HL-60 (cell line): ENCODE results near the gene LKAAEAR1.

Experiments used
- DNase-seq, 2 experiments: peaks; one replicate each; pipeline ENCODE4 v3.0.0-alpha.2; 2010 to 2020; ENCODE audit warnings: low read depth in 1 of 2, low spot score in 1 of 2
- H3K27ac ChIP-seq: fragments of 250-450 bp; sonication (Bioruptor Pico); replicated peaks from 2 replicates; pipeline ENCODE4 v1.5.1; 2020; ENCODE audit warnings: mild to moderate bottlenecking, moderate library complexity
- H3K27me3 ChIP-seq: fragments of 250-450 bp; sonication (Bioruptor Pico); 2 replicates; pipeline ENCODE4 v1.5.1; 2021; ENCODE audit warnings: mild to moderate bottlenecking, moderate library complexity; ENCODE audit not compliant: insufficient read depth, poor library complexity, severe bottlenecking
- H3K4me3 ChIP-seq: replicated peaks from 2 replicates; pipeline ENCODE4 v1.5.1; 2011; ENCODE audit warnings: mild to moderate bottlenecking, control low read depth, low read length; ENCODE audit not compliant: insufficient read depth
- CTCF ChIP-seq: IDR thresholded peaks from one replicate; pipeline ENCODE4 v1.5.1; 2011; ENCODE audit warnings: low read length, control low read depth, inconsistent platforms; ENCODE audit not compliant: insufficient read depth
- GABPA ChIP-seq: IDR thresholded peaks from 2 replicates; pipeline ENCODE4 v1.6.1; 2012; ENCODE audit warnings: low read depth
- POLR2AphosphoS5 ChIP-seq: IDR thresholded peaks from 2 replicates; pipeline ENCODE4 v1.6.1; 2012; ENCODE audit warnings: low read depth
- SPI1 ChIP-seq: IDR thresholded peaks from 2 replicates; pipeline ENCODE4 v1.6.1; 2012; ENCODE audit warnings: low read depth, mild to moderate bottlenecking, borderline replicate concordance
- TF ChIP-seq, protein P1 (sequence below): IDR thresholded peaks from 2 replicates; pipeline ENCODE4 v1.6.1; 2012; ENCODE audit warnings: low read depth; ENCODE audit not compliant: insufficient replicate concordance

LKAAEAR1 gene

DNA sequence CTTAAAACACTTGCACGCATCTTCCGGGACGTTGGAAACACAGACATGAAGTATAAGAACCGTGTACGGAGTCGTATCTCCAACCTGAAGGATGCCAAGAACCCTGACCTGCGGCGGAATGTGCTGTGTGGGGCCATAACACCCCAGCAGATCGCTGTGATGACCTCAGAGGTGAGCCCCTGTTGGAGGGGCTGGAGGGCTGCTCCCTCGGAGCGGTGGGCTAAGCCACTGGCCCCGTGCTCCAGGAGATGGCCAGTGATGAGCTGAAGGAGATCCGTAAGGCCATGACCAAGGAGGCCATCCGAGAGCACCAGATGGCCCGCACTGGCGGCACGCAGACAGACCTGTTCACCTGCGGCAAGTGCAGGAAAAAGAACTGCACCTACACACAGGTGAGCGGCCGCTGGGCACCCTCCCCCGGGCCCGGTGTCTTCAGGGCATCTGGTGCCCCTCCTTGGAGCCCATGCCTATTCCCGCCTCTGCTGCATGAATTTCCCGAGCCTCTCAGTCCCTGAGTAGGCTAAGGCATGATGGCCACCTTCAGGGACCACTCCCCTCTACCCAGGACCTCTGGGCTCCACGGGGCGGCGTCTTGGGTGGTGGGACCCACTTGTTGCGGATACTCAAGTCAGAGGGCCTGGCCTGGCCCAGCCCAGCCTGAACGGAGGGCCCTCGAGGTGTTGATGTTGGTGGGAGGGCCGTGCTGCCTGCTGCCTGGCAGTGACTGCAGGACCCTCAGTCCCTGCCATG is 13.8 kb downstream of the LKAAEAR1 start:
- no peak for DNase-seq
- TF ChIP-seq CTCF (no peak), GABPA (no peak), SPI1 (no peak), POLR2AphosphoS5 (no peak; the same call in 1 of the 2 replicates)
- TF ChIP-seq, protein P1, sequence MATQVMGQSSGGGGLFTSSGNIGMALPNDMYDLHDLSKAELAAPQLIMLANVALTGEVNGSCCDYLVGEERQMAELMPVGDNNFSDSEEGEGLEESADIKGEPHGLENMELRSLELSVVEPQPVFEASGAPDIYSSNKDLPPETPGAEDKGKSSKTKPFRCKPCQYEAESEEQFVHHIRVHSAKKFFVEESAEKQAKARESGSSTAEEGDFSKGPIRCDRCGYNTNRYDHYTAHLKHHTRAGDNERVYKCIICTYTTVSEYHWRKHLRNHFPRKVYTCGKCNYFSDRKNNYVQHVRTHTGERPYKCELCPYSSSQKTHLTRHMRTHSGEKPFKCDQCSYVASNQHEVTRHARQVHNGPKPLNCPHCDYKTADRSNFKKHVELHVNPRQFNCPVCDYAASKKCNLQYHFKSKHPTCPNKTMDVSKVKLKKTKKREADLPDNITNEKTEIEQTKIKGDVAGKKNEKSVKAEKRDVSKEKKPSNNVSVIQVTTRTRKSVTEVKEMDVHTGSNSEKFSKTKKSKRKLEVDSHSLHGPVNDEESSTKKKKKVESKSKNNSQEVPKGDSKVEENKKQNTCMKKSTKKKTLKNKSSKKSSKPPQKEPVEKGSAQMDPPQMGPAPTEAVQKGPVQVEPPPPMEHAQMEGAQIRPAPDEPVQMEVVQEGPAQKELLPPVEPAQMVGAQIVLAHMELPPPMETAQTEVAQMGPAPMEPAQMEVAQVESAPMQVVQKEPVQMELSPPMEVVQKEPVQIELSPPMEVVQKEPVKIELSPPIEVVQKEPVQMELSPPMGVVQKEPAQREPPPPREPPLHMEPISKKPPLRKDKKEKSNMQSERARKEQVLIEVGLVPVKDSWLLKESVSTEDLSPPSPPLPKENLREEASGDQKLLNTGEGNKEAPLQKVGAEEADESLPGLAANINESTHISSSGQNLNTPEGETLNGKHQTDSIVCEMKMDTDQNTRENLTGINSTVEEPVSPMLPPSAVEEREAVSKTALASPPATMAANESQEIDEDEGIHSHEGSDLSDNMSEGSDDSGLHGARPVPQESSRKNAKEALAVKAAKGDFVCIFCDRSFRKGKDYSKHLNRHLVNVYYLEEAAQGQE: no peak
- no peaks in the 10 kb centered on the region for H3K27me3 ChIP-seq
- H3K4me3 ChIP-seq: no peak overlapping the region
- no peak overlapping the region for H3K27ac ChIP-seq

GRCh38 chr20:64069614-64070243 is 14.5 kb downstream of the LKAAEAR1 start:
- no peak overlapping the region for H3K27ac ChIP-seq
- no peak overlapping the region for H3K4me3 ChIP-seq
- no peaks in the 10 kb centered on the region for H3K27me3 ChIP-seq
- no peak for DNase-seq
- TF ChIP-seq POLR2AphosphoS5: peak; percentile 45; the same call in 1 of the 2 replicates
- TF ChIP-seq, protein P1: no peak
- peak; percentile 76 for TF ChIP-seq CTCF

GRCh38 chr20:64069209-64069613 is 15.0 kb downstream of the LKAAEAR1 start:
- no peaks in the 10 kb centered on the region for H3K27me3 ChIP-seq
- H3K27ac ChIP-seq: no peak overlapping the region
- no peak for DNase-seq
- no peak overlapping the region for H3K4me3 ChIP-seq
- TF ChIP-seq POLR2AphosphoS5: no peak
- no peak for TF ChIP-seq CTCF
